ENCODE data around the gene ERVV-1.

DNA sequence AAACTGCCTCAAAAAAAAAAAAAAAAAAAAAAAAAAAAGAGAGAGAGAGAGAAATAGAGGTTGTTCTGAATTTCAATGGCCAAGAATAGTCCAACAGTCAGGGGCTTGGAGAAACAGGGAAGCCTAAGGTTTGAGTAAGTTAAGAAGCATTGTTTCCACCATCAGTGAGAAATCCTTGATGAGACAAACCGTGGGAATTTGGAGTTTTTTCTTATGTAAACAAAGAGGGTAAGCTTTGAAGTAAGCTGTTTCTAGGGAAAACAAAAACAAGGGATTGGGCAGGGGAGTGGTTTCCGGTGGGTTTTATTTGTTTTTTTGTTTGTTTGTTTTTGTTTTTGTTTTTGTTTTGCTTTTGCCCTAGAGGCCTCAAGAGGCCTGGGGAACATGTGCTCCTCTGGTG lies 11.2 kb upstream of the ERVV-1 start:
- TF ChIP-seq, protein P1, sequence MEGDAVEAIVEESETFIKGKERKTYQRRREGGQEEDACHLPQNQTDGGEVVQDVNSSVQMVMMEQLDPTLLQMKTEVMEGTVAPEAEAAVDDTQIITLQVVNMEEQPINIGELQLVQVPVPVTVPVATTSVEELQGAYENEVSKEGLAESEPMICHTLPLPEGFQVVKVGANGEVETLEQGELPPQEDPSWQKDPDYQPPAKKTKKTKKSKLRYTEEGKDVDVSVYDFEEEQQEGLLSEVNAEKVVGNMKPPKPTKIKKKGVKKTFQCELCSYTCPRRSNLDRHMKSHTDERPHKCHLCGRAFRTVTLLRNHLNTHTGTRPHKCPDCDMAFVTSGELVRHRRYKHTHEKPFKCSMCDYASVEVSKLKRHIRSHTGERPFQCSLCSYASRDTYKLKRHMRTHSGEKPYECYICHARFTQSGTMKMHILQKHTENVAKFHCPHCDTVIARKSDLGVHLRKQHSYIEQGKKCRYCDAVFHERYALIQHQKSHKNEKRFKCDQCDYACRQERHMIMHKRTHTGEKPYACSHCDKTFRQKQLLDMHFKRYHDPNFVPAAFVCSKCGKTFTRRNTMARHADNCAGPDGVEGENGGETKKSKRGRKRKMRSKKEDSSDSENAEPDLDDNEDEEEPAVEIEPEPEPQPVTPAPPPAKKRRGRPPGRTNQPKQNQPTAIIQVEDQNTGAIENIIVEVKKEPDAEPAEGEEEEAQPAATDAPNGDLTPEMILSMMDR (IDR thresholded peaks at IDR 0.05) = no peak
- TF ChIP-seq POLR2A (IDR thresholded peaks at IDR 0.05) (no peak), EP300 (IDR thresholded peaks at IDR 0.05) (no peak)

All from gastroesophageal sphincter (tissue), 3 donors.